Panc1 (cell line): ENCODE results near the gene HES5. TPM values are rescaled to one million over a fixed set of nuclear protein-coding genes. Genes with fewer than 3 reads are reported as not detected.
A peak's percentile ranks its signal among the peaks of the same experiment; 100 is the strongest.

Source experiments
- ATAC-seq: fragments of 200-7000 bp; cut with Tn5 transposase; 2 replicates; pipeline ENCODE4 v1.9.1; 2020; ENCODE audit warnings: mild to moderate bottlenecking, moderate library complexity
- BruUV-seq: library from RNA; stranded (reverse); fragments of 400-500 nt; replicated peaks from 2 replicates; lab custom pipeline; 2021; lab: Mats Ljungman, UMichigan
- CTCF ChIA-PET: fragments of 300-600 bp; sonication (Branson Sonifier 250); formaldehyde crosslinking; loops from one replicate; lab custom pipeline; 2022; ENCODE audit warnings: antibody characterized with exemption; lab: Charles Lee
- POLR2A ChIA-PET: fragments of 300-600 bp; sonication (Branson Sonifier 250); formaldehyde crosslinking; loops from one replicate; lab custom pipeline; 2022; ENCODE audit warnings: antibody characterized with exemption; lab: Charles Lee
- DNase-seq: peaks from one replicate; pipeline ENCODE4 v3.0.0-alpha.2; 2010; ENCODE audit warnings: low read depth, low spot score
- H3K27ac ChIP-seq: 2 replicates; pipeline ENCODE4 v1.5.1; 2011; ENCODE audit warnings: mild to moderate bottlenecking, low read length, inconsistent platforms
- H3K27me3 ChIP-seq: fragments of 200-500 bp; sonication (Bioruptor generic); 2 replicates; pipeline ENCODE4 v1.6.0; 2014; ENCODE audit warnings: low read length, inconsistent platforms; ENCODE audit not compliant: control insufficient read depth, insufficient read depth
- H3K36me3 ChIP-seq: fragments of 200-500 bp; sonication (Bioruptor generic); 2 replicates; pipeline ENCODE4 v1.5.1; 2014; ENCODE audit warnings: inconsistent platforms, mild to moderate bottlenecking, low read length, moderate library complexity; ENCODE audit not compliant: control insufficient read depth, insufficient read depth
- H3K4me1 ChIP-seq: 2 replicates; pipeline ENCODE4 v1.5.1; 2011; ENCODE audit warnings: inconsistent platforms, mild to moderate bottlenecking, low read length, moderate library complexity; ENCODE audit not compliant: control insufficient read depth, insufficient read depth
- H3K4me3 ChIP-seq, 2 experiments: 2 replicates each; pipeline ENCODE4 v1.5.1; 2011 to 2012; ENCODE audit warnings: low read depth in 2 of 2, low read length in 2 of 2, mild to moderate bottlenecking in 2 of 2, inconsistent platforms in 1 of 2, moderate library complexity in 1 of 2
- H3K9me3 ChIP-seq: fragments of 200-500 bp; sonication (Bioruptor generic); 2 replicates; pipeline ENCODE4 v1.5.1; 2014; ENCODE audit warnings: low read depth, mild to moderate bottlenecking, inconsistent platforms, low read length, moderate library complexity; ENCODE audit not compliant: control insufficient read depth, insufficient read depth
- CTCF ChIP-seq: fragments of 450-650 bp; IDR thresholded peaks from 2 replicates; pipeline ENCODE4 v1.5.1; 2017; ENCODE audit warnings: mild to moderate bottlenecking
- POLR2AphosphoS5 ChIP-seq: IDR thresholded peaks from 2 replicates; pipeline ENCODE4 v1.6.1; 2012; ENCODE audit warnings: mild to moderate bottlenecking, low read depth, low read length, moderate library complexity
- REST ChIP-seq, 2 experiments: IDR thresholded peaks; 2 replicates each; pipeline ENCODE4 v1.6.1; 2011 to 2012; ENCODE audit warnings: low read depth in 2 of 2, control low read depth in 1 of 2, low read length in 1 of 2, mild to moderate bottlenecking in 1 of 2, moderate library complexity in 1 of 2; ENCODE audit not compliant: insufficient read depth in 1 of 2
- SIN3A ChIP-seq: IDR thresholded peaks from 2 replicates; pipeline ENCODE4 v1.6.1; 2012; ENCODE audit warnings: low read depth, mild to moderate bottlenecking, low read length, moderate library complexity, borderline replicate concordance; ENCODE audit not compliant: insufficient read depth
- TCF7L2 ChIP-seq: IDR thresholded peaks from 2 replicates; pipeline ENCODE4 v1.6.1; 2011; ENCODE audit warnings: mild to moderate bottlenecking, low read depth, low read length, inconsistent platforms
- in situ Hi-C: cut with HindIII; loops from 2 replicates; pipeline ENCODE4 v1.10.0; 2016; ENCODE audit warnings: low sequenced_read_pairs, low pct_unique_long_range_greater_than_20kb
- intact Hi-C: fragments of 100-400 bp; cut with micrococcal nuclease; formaldehyde crosslinking; loops from one replicate; pipeline ENCODE4 v1.10.0; 2022; ENCODE audit not compliant: unreplicated experiment
- total RNA-seq: library from RNA; stranded (reverse); gene quantifications from one replicate; pipeline ENCODE4 v1.2.1, GENCODE V29; 2021; ENCODE audit not compliant: unreplicated experiment

Gene HES5
- total RNA-seq, 1 experiment from 2014 or later = not detected

- ChIA-PET CTCF (interaction anchor here (0.5 kb wide), 1 partner anchor 307 kb away, joined by 6 read pairs; no protein-coding TSS in a partner anchor), POLR2A (interaction anchor here (0.6 to 0.7 kb wide), 2 partner anchors 20 to 930 kb away, joined by 3 read pairs; partner anchors contain the start of gene PANK4)
- H3K27me3 ChIP-seq = no peaks in the 10 kb centered on the region
- ATAC-seq (peak; percentile 11), DNase-seq (no peak)
- no peaks in the 10 kb centered on the region for H3K9me3 ChIP-seq
- no TSS peak for BruUV-seq
- in situ Hi-C loops (no loop called here), intact Hi-C loops (no loop called here)
- no peak overlapping the region for H3K4me3 ChIP-seq
- no peak for TF ChIP-seq REST (IDR thresholded peaks at IDR 0.05; ENCODE audit: insufficient read depth in 1 of 2, low read depth in 2 of 2, low read length in 1 of 2)
- no peak for TF ChIP-seq TCF7L2
- no peak for TF ChIP-seq CTCF
- TF ChIP-seq SIN3A = 0 out of 2 replicates have a peak, but pooled peaks have one; percentile 75
- TF ChIP-seq POLR2AphosphoS5 = no peak
- peak overlapping the region; percentile 53 for H3K27ac ChIP-seq
- H3K4me1 ChIP-seq = peaks cover 25% of the 10 kb centered on the region
- no peaks in the 10 kb centered on the region; the same call in 1 of the 2 replicates for H3K36me3 ChIP-seq
Observed at GRCh38 chr1:2506007-2506860, 23.8 kb downstream of the HES5 start.

GRCh38 chr1:2505461-2505994 lies 24.5 kb downstream of the HES5 start:
- Histone ChIP-seq H3K27ac (0 out of 2 replicates have a peak overlapping the region, but pooled peaks have one; percentile 53), H3K27me3 (no peaks in the 10 kb centered on the region), H3K9me3 (no peaks in the 10 kb centered on the region), H3K4me3 (no peak overlapping the region), H3K4me1 (peaks cover 25% of the 10 kb centered on the region), H3K36me3 (no peaks in the 10 kb centered on the region; the same call in 1 of the 2 replicates)
- intact Hi-C loops (no loop called here), in situ Hi-C loops (no loop called here)
- BruUV-seq = no TSS peak
- ChIA-PET CTCF (no interaction called here), POLR2A (no interaction called here)
- TF ChIP-seq REST (IDR thresholded peaks at IDR 0.05; ENCODE audit: insufficient read depth in 1 of 2, low read depth in 2 of 2, low read length in 1 of 2) (0 out of 4 replicates have a peak, but pooled peaks of 1 of the 2 experiments have one; percentile 24), CTCF (no peak)
- DNase-seq (no peak), ATAC-seq (peak; percentile 17; the same call in 1 of the 2 replicates)
